GM19043 (cell line): ENCODE measurements around the gene RARRES1.

Experiments
- ATAC-seq: cut with Tn5 transposase; IDR thresholded peaks from one replicate; pipeline ENCODE4 v1.9.1; 2021; ENCODE audit warnings: low read depth; ENCODE audit not compliant: unreplicated experiment

Gene RARRES1

GRCh38 chr3:158731938-158732855, at the start of gene RARRES1:
Gene RARRES1, minus strand, starts transcription at chr3:158732457. Its CDS starts 42 bp downstream, at chr3:158732415.
- ATAC-seq, result peak; percentile 76

- no peak for ATAC-seq
Observed at GRCh38 chr3:158781849-158782248, 49.6 kb upstream of the RARRES1 start.

GRCh38 chr3:158781191-158781590, 48.9 kb upstream of the RARRES1 start:
- no peak for ATAC-seq

GRCh38 chr3:158780766-158781165, 48.5 kb upstream of the RARRES1 start:
- no peak for ATAC-seq

- ATAC-seq, result no peak
Observed at GRCh38 chr3:158777161-158777873, 45.1 kb upstream of the RARRES1 start.

- ATAC-seq, result no peak
Observed at GRCh38 chr3:158776531-158776930, 44.3 kb upstream of the RARRES1 start.

- ATAC-seq, result no peak
Observed at GRCh38 chr3:158775426-158776410, 43.5 kb upstream of the RARRES1 start.

GRCh38 chr3:158774965-158775364, 42.7 kb upstream of the RARRES1 start:
- no peak for ATAC-seq

- no peak for ATAC-seq
Observed at GRCh38 chr3:158773845-158774830, 41.9 kb upstream of the RARRES1 start.

- no peak for ATAC-seq
Observed at GRCh38 chr3:158773166-158773565, 40.9 kb upstream of the RARRES1 start.

GRCh38 chr3:158771982-158772381, 39.7 kb upstream of the RARRES1 start:
- no peak for ATAC-seq

- no peak for ATAC-seq
Observed at GRCh38 chr3:158771577-158771976, 39.3 kb upstream of the RARRES1 start.

- ATAC-seq, result no peak
Observed at GRCh38 chr3:158770741-158771350, 38.6 kb upstream of the RARRES1 start.

GRCh38 chr3:158769952-158770740, 37.9 kb upstream of the RARRES1 start:
- no peak for ATAC-seq

GRCh38 chr3:158769549-158769948, 37.3 kb upstream of the RARRES1 start:
- no peak for ATAC-seq

- no peak for ATAC-seq
Observed at GRCh38 chr3:158768881-158769543, 36.8 kb upstream of the RARRES1 start.

GRCh38 chr3:158768361-158768787, 36.1 kb upstream of the RARRES1 start:
- no peak for ATAC-seq

- no peak for ATAC-seq
Observed at GRCh38 chr3:158766364-158766763, 34.1 kb upstream of the RARRES1 start.
